ENCODE data around the gene HACE1. TPM values are rescaled to one million over a fixed set of nuclear protein-coding genes. Genes with fewer than 3 reads are reported as not detected.

The HACE1 gene
- total RNA-seq = 21.3 and 29.7 TPM in 2 replicates

DNA sequence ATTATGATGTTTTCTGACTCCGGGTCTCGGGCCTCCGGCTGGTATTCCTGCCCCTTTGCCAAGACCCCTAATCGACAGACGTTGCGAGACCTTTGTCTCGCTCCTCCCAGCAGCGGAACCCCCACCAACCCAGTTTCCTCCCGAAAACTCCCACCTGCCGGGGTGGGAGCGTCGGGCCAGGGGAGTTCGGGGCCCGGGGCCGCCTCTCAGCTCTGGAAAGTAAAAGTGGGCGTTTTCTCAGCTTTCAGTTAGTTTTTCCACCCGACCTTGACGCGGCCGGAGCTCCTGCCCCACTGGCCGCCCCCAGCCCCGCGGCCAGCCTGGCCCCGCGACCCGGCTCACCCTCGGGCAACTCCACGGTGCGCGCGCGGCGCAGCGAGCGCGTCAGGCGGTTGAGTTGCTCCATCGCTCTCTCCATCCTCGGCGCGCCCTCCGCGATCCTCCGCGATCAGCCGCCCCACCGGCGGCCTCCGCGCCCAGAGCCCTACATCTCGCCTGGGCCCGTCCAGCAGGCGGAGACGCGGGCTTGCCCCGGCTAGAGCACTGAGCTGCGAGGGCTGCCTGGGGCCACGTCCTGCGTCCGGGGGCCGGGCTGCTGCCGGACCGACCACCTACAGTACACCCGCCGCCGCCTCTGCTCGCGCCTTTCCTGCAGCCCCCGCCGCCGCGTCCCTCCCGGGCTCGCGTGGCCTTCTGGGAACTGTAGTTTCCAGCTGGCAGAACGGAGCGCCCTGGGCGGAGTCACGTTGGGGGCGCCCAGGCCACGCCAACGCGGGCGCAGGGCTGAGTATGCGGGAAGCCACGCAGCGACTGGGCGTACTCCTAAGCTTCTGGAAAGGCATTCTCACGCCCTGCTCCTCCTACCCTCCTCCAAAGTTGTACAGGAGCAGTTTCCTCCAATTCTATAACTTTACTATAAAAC lies at the start of gene HACE1:
TSS of gene HACE1 (minus strand) at position 695 of the 922 bp plus-strand sequence. CDS start at position 418, 277 bp downstream.

Other genes starting within 250 kb of the HACE1 start
- not detected in 2 replicates for gene LIN28B, start 97.2 kb upstream of the HACE1 start, total RNA-seq

All from smooth muscle cell of trachea (primary cell).